H1 (cell line): ENCODE data around the gene DIAPH1. TPM values are rescaled to one million over a fixed set of nuclear protein-coding genes. Genes with fewer than 3 reads are reported as not detected.

Source experiments
- CREB1 ChIP-seq: IDR thresholded peaks from 2 replicates; pipeline ENCODE4 v1.6.1; 2012; ENCODE audit warnings: inconsistent platforms
- EZH2 ChIP-seq: fragments of 200-600 bp; sonication (generic); IDR thresholded peaks from 2 replicates; pipeline ENCODE4 v1.7.1; 2012; ENCODE audit warnings: low read depth, mild to moderate bottlenecking, moderate library complexity, low read length, inconsistent platforms; ENCODE audit not compliant: severe bottlenecking
- polyA plus RNA-seq, 7 experiments: library from polyadenylated mRNA; depleted of rRNA in 3 of 7; stranded (reverse) in 5 of 7; unstranded in 2 of 7; fragments of >200 nt in 5 of 7; fragments of 200-250 nt in 2 of 7; gene quantifications; 1 replicate in 5 of 7; 2 replicates in 1 of 7; 4 replicates in 1 of 7; pipeline versions ENCODE4 v1.2.1 to v1.2.3, GENCODE V29; 2011 to 2013; ENCODE audit warnings: missing spikeins in 2 of 7, mixed read lengths in 2 of 7
- total RNA-seq: library from RNA; stranded (reverse); fragmentation: NEBNext Ultra II Directional; extraction: Animal tissue kit (Norgen Biotek cat#: 25700); gene quantifications from 2 replicates; pipeline ENCODE4 v1.2.1, GENCODE V29; 2021

DIAPH1 gene
- total and polyA plus RNA-seq, 2 of the 8 experiments (the other 6 are each of a cell fraction or from before 2014, with no cell fraction given): 61.2 to 114 TPM

DNA sequence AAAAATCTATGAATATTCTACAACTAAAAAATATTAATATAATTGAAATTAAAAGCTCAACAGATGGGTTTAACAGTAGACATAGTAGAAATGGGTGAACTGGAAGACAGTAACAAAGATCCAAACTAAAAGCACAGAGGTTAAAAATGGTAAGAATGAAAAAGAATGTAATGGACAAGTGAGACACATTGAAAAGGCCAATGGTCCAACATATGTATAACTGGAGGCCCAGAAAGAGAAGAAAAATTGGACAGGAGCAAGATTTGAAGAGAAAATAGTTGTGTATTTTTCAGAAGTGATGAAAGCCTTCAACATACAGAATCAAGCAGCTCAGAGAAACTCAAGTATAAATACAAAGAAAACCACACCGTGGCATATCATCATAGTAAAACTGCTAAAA, 71.3 kb downstream of the DIAPH1 start (continued):
- no peak for TF ChIP-seq EZH2
- TF ChIP-seq CREB1: no peak
